H9 (cell line): ENCODE results near the gene CEMIP2. TPM values are rescaled to one million over a fixed set of nuclear protein-coding genes. Genes with fewer than 3 reads are reported as not detected.

Experiments
- DNase-seq: peaks from one replicate; pipeline ENCODE4 v3.0.0-alpha.2; 2017
- H2AFZ ChIP-seq: one replicate; pipeline ENCODE4 v1.6.1; 2013; ENCODE audit warnings: mild to moderate bottlenecking, low read length, control low read depth, moderate library complexity
- H2AK5ac ChIP-seq: 2 replicates; pipeline ENCODE4 v1.6.1; 2013; ENCODE audit warnings: low read length, control low read depth, mixed read lengths; ENCODE audit not compliant: insufficient read length
- H2BK120ac ChIP-seq: one replicate; pipeline ENCODE4 v1.6.1; 2013; ENCODE audit warnings: low read depth, mild to moderate bottlenecking, low read length, control low read depth, inconsistent platforms; ENCODE audit not compliant: poor library complexity, severe bottlenecking
- H2BK12ac ChIP-seq: 2 replicates; pipeline ENCODE4 v1.6.1; 2013; ENCODE audit warnings: low read length, control low read depth, mixed read lengths, low read depth; ENCODE audit not compliant: insufficient read length
- H2BK15ac ChIP-seq: 2 replicates; pipeline ENCODE4 v1.6.1; 2013; ENCODE audit warnings: low read depth, low read length, control low read depth
- H2BK20ac ChIP-seq: one replicate; pipeline ENCODE4 v1.6.1; 2013; ENCODE audit warnings: low read depth, mild to moderate bottlenecking, low read length, control low read depth, inconsistent platforms; ENCODE audit not compliant: poor library complexity, severe bottlenecking
- H2BK5ac ChIP-seq: 2 replicates; pipeline ENCODE4 v1.6.1; 2013; ENCODE audit warnings: low read length, control low read depth, mixed read lengths; ENCODE audit not compliant: insufficient read length
- H3K14ac ChIP-seq: 2 replicates; pipeline ENCODE4 v1.6.1; 2013; ENCODE audit warnings: low read length, control low read depth; ENCODE audit not compliant: insufficient read depth
- H3K18ac ChIP-seq: 2 replicates; pipeline ENCODE4 v1.6.1; 2013; ENCODE audit warnings: low read depth, mild to moderate bottlenecking, mixed read lengths, low read length, control low read depth; ENCODE audit not compliant: insufficient read length
- H3K23ac ChIP-seq: 2 replicates; pipeline ENCODE4 v1.6.1; 2013; ENCODE audit warnings: low read length, control low read depth, mixed read lengths, low read depth; ENCODE audit not compliant: insufficient read length
- H3K23me2 ChIP-seq: 2 replicates; pipeline ENCODE4 v1.6.1; 2013; ENCODE audit warnings: low read depth, mild to moderate bottlenecking, mixed read lengths, low read length, control low read depth; ENCODE audit not compliant: insufficient read length, poor library complexity, severe bottlenecking
- H3K27ac ChIP-seq: 2 replicates; pipeline ENCODE4 v1.5.1; 2013; ENCODE audit warnings: low read length, control low read depth, mixed read lengths, low read depth; ENCODE audit not compliant: insufficient read length
- H3K27me3 ChIP-seq: 2 replicates; pipeline ENCODE4 v1.6.1; 2013; ENCODE audit warnings: low read length, control low read depth, inconsistent platforms; ENCODE audit not compliant: insufficient read depth
- H3K4ac ChIP-seq: 2 replicates; pipeline ENCODE4 v1.6.1; 2013; ENCODE audit warnings: low read depth, mild to moderate bottlenecking, control low read depth, inconsistent platforms, low read length, moderate library complexity
- H3K4me1 ChIP-seq: 2 replicates; pipeline ENCODE4 v1.6.1; 2013; ENCODE audit warnings: low read length, control low read depth, inconsistent platforms; ENCODE audit not compliant: insufficient read depth
- H3K4me2 ChIP-seq: 2 replicates; pipeline ENCODE4 v1.6.1; 2013; ENCODE audit warnings: low read length, control low read depth, mixed read lengths; ENCODE audit not compliant: insufficient read length, insufficient read depth
- H3K56ac ChIP-seq: 2 replicates; pipeline ENCODE4 v1.6.1; 2013; ENCODE audit warnings: low read depth, mild to moderate bottlenecking, mixed read lengths, low read length, control low read depth; ENCODE audit not compliant: insufficient read length
- H3K79me1 ChIP-seq: 2 replicates; pipeline ENCODE4 v1.6.1; 2013; ENCODE audit warnings: low read depth, mild to moderate bottlenecking, moderate library complexity, low read length, control low read depth, inconsistent platforms; ENCODE audit not compliant: insufficient read depth, poor library complexity, severe bottlenecking
- H3K79me2 ChIP-seq: 2 replicates; pipeline ENCODE4 v1.6.1; 2013; ENCODE audit warnings: low read length, control low read depth, inconsistent platforms; ENCODE audit not compliant: insufficient read depth
- H3K9ac ChIP-seq: 2 replicates; pipeline ENCODE4 v1.6.1; 2013; ENCODE audit warnings: low read length, control low read depth, mixed read lengths; ENCODE audit not compliant: insufficient read length; ENCODE audit errors: extremely low read depth
- H3K9me3 ChIP-seq: one replicate; pipeline ENCODE4 v1.6.1; 2013; ENCODE audit warnings: low read depth, low read length, inconsistent platforms; ENCODE audit not compliant: control insufficient read depth
- H3T11ph ChIP-seq: one replicate; pipeline ENCODE4 v1.6.1; 2013; ENCODE audit warnings: mild to moderate bottlenecking, low read length, control low read depth, inconsistent platforms
- H4K20me1 ChIP-seq: one replicate; pipeline ENCODE4 v1.6.1; 2013; ENCODE audit not compliant: control insufficient read depth, insufficient read length, insufficient read depth
- H4K5ac ChIP-seq: 2 replicates; pipeline ENCODE4 v1.6.1; 2013; ENCODE audit warnings: low read depth, mild to moderate bottlenecking, mixed read lengths, low read length, control low read depth; ENCODE audit not compliant: insufficient read length
- H4K8ac ChIP-seq: replicated peaks from 2 replicates; pipeline ENCODE4 v1.6.1; 2013; ENCODE audit warnings: low read length, control low read depth, mixed read lengths, low read depth; ENCODE audit not compliant: insufficient read length
- H4K91ac ChIP-seq: 2 replicates; pipeline ENCODE4 v1.6.1; 2013; ENCODE audit warnings: low read depth, mild to moderate bottlenecking, moderate library complexity, mixed read lengths, low read length, control low read depth; ENCODE audit not compliant: insufficient read length
- H3K27ac Mint-ChIP-seq, 3 experiments: 2 replicates in 2 of 3; 3 replicates in 1 of 3; pipeline ENCODE4 v1.8.0; 2020 to 2021; ENCODE audit warnings: mixed read lengths in 3 of 3, mild to moderate bottlenecking in 1 of 3, moderate library complexity in 1 of 3
- H3K27me3 Mint-ChIP-seq: 2 replicates; pipeline ENCODE4 v1.8.0; 2021; ENCODE audit warnings: low read depth, mild to moderate bottlenecking, moderate library complexity, mixed read lengths
- H3K36me3 Mint-ChIP-seq, 3 experiments: 2 replicates in 2 of 3; 3 replicates in 1 of 3; pipeline ENCODE4 v1.8.0; 2020 to 2021; ENCODE audit warnings: low read depth in 3 of 3, mixed read lengths in 3 of 3; ENCODE audit not compliant: insufficient read depth in 1 of 3
- H3K4me1 Mint-ChIP-seq, 2 experiments: 2 replicates each; pipeline ENCODE4 v1.8.0; 2020; ENCODE audit warnings: mixed read lengths in 2 of 2
- H3K4me3 Mint-ChIP-seq, 2 experiments: 2 replicates in 1 of 2; 3 replicates in 1 of 2; pipeline ENCODE4 v1.8.0; 2020 to 2021; ENCODE audit warnings: mild to moderate bottlenecking in 2 of 2, mixed read lengths in 2 of 2, moderate library complexity in 1 of 2
- H3K9me3 Mint-ChIP-seq, 2 experiments: 2 replicates in 1 of 2; 3 replicates in 1 of 2; pipeline ENCODE4 v1.8.0; 2020; ENCODE audit warnings: mild to moderate bottlenecking in 2 of 2, mixed read lengths in 2 of 2, moderate library complexity in 1 of 2
- CTCF ChIP-seq: fragments of 200-600 bp; sonication (generic); conservative IDR thresholded peaks from 3 replicates; pipeline ENCODE4 v1.8.0; 2021; ENCODE audit warnings: antibody characterized with exemption, mild to moderate bottlenecking
- WGBS: extraction: QIAGEN DNeasy Blood & Tissue Kit; methylation state at CpG from one replicate; pipeline ENCODE4 v1.1.7; 2013; ENCODE audit warnings: missing lambda C conversion rate, low lambda C conversion rate, mixed read lengths; ENCODE audit not compliant: insufficient read length; ENCODE audit errors: extremely low coverage; 5-methylcytosine and 5-hydroxymethylcytosine counted together
- total RNA-seq: library from RNA; stranded (reverse); gene quantifications from 2 replicates; pipeline ENCODE4 v1.2.1, GENCODE V29; 2021

The CEMIP2 gene
- total RNA-seq, 1 experiment from 2014 or later: 77.2 TPM

GRCh38 chr9:71746758-71747125 is 21.6 kb downstream of the CEMIP2 start:
- DNase-seq: no peak
- peaks cover 15% of the 10 kb centered on the region; the same call in 1 of the 2 replicates for H3K4me1 ChIP-seq
- no peak overlapping the region for H4K91ac ChIP-seq
- no peaks in the 10 kb centered on the region for H3K27me3 ChIP-seq
- H4K20me1 ChIP-seq: no peaks in the 10 kb centered on the region
- no peak overlapping the region for H3K56ac ChIP-seq
- H2AFZ ChIP-seq: no peak overlapping the region
- H3K27ac ChIP-seq: peak overlapping the region; percentile 51
- H3K18ac ChIP-seq: no peak overlapping the region
- H4K8ac ChIP-seq: no peak overlapping the region
- no peak overlapping the region for H2BK15ac ChIP-seq
- 0 out of 2 replicates have a peak, but pooled peaks cover 4% of the 10 kb centered on the region for H3K79me2 ChIP-seq
- no peak overlapping the region for H2BK120ac ChIP-seq
- H2BK12ac ChIP-seq: no peak overlapping the region
- H2AK5ac ChIP-seq: no peak overlapping the region
- H3T11ph ChIP-seq: no peak overlapping the region
- peaks cover 0 to 2% of the 10 kb centered on the region in 2 experiments; a peak in 1 of 5 replicates for H3K9me3 Mint-ChIP-seq
- H3K27ac Mint-ChIP-seq: peak overlapping the region; percentile 45 to 88 (median 71); a peak in 4 of 7 replicates
- no peaks in the 10 kb centered on the region for H3K9me3 ChIP-seq
- H3K23ac ChIP-seq: no peak overlapping the region
- H3K9ac ChIP-seq: no peak overlapping the region
- no peak overlapping the region for H3K4me2 ChIP-seq
- peaks cover 31 to 77% (median 64%) of the 10 kb centered on the region in 3 experiments for H3K36me3 Mint-ChIP-seq
- H3K4ac ChIP-seq: no peak overlapping the region
- peak overlapping the region in 1 of 2 experiments; percentile 28; a peak in 1 of 5 replicates for H3K4me3 Mint-ChIP-seq
- no peak for TF ChIP-seq CTCF
- H4K5ac ChIP-seq: no peak overlapping the region
- H3K27me3 Mint-ChIP-seq: no peaks in the 10 kb centered on the region
- H2BK20ac ChIP-seq: no peak overlapping the region
- H3K23me2 ChIP-seq: no peaks in the 10 kb centered on the region
- no CpG with 5 or more reads among the region's 1 CpG for WGBS
- no peak overlapping the region for H2BK5ac ChIP-seq
- peaks cover 7% of the 10 kb centered on the region for H3K79me1 ChIP-seq
- H3K14ac ChIP-seq: no peak overlapping the region
- peaks cover 56 to 58% of the 10 kb centered on the region in 2 experiments for H3K4me1 Mint-ChIP-seq
